HCT116 (cell line): Measurements from ENCODE around the gene BARD1. TPM values are rescaled to one million over a fixed set of nuclear protein-coding genes. Genes with fewer than 3 reads are reported as not detected.

Source experiments
- ATAC-seq: fragments of 200-7000 bp; cut with Tn5 transposase; 2 replicates; pipeline ENCODE4 v1.9.1; 2020; ENCODE audit warnings: mild to moderate bottlenecking, moderate library complexity
- BruUV-seq: library from RNA; stranded (reverse); fragments of 400-500 nt; replicated peaks from 2 replicates; lab custom pipeline; 2021; lab: Mats Ljungman, UMichigan
- CTCF ChIA-PET: fragments of 300-600 bp; sonication (Branson Sonifier 250); formaldehyde crosslinking; loops from one replicate; lab custom pipeline; 2021; ENCODE audit warnings: antibody characterized with exemption; lab: Charles Lee
- POLR2A ChIA-PET: fragments of 300-600, 350-600 bp; sonication (Branson Sonifier 250); formaldehyde crosslinking; loops from one replicate; lab custom pipeline; 2021; ENCODE audit warnings: antibody characterized with exemption; lab: Charles Lee
- RAD21 ChIA-PET, 2 experiments: fragments of 300-600 bp; sonication (Branson Sonifier 250); formaldehyde crosslinking; loops; one replicate each; lab custom pipeline; 2023; ENCODE audit warnings: low total read pairs in 2 of 2; ENCODE audit not compliant: uncharacterized antibody in 2 of 2, unreplicated experiment in 2 of 2, low non-redundant PET in 1 of 2; lab: Charles Lee
- DNase-seq: peaks from one replicate; pipeline ENCODE4 v3.0.0-alpha.2; 2010; ENCODE audit warnings: low read depth, low spot score
- H2AFZ ChIP-seq: fragments of 200-600 bp; shearing (Covaris generic), sonication (generic); 2 replicates; pipeline ENCODE4 v1.6.1; 2017; ENCODE audit warnings: low read depth, mixed run types, mixed read lengths, antibody characterized with exemption, low read length; ENCODE audit not compliant: poor library complexity, severe bottlenecking
- H3K27ac ChIP-seq: 2 replicates; pipeline ENCODE4 v1.5.1; 2012; ENCODE audit warnings: low read depth, low read length
- H3K27me3 ChIP-seq: fragments of 200-600 bp; sonication (generic); 2 replicates; pipeline ENCODE4 v1.6.1; 2016; ENCODE audit warnings: mixed run types, low read length, mixed read lengths; ENCODE audit not compliant: insufficient read depth
- H3K36me3 ChIP-seq, 2 experiments: fragments of 200-500 bp in 1 of 2; fragments of 200-600 bp in 1 of 2; sonication (Bioruptor generic) in 1 of 2; sonication (generic) in 1 of 2; 2 replicates each; pipeline versions ENCODE4 v1.5.1 to v1.6.1; 2014 to 2016; ENCODE audit warnings: low read length in 2 of 2, inconsistent platforms in 1 of 2, mixed read lengths in 1 of 2, mixed run types in 1 of 2; ENCODE audit not compliant: insufficient read depth in 2 of 2, control insufficient read depth in 1 of 2
- H3K4me1 ChIP-seq, 2 experiments: fragments of 200-600 bp in 1 of 2; sonication (generic) in 1 of 2; 2 replicates each; pipeline versions ENCODE4 v1.5.1 to v1.6.1; 2012 to 2017; ENCODE audit warnings: low read length in 2 of 2, inconsistent platforms in 1 of 2, mild to moderate bottlenecking in 1 of 2, mixed read lengths in 1 of 2, mixed run types in 1 of 2, moderate library complexity in 1 of 2; ENCODE audit not compliant: insufficient read depth in 2 of 2, control insufficient read depth in 1 of 2
- H3K4me2 ChIP-seq: fragments of 200-600 bp; sonication (generic); 2 replicates; pipeline ENCODE4 v1.6.1; 2017; ENCODE audit warnings: mixed run types, low read length, mixed read lengths
- H3K4me3 ChIP-seq, 2 experiments: fragments of 200-600 bp in 1 of 2; sonication (generic) in 1 of 2; replicated peaks in 1 of 2; 2 replicates each; pipeline ENCODE4 v1.5.1; 2011 to 2016; ENCODE audit warnings: low read length in 2 of 2, control low read depth in 1 of 2, low read depth in 1 of 2, mild to moderate bottlenecking in 1 of 2, mixed read lengths in 1 of 2, mixed run types in 1 of 2
- H3K79me2 ChIP-seq: fragments of 200-600 bp; sonication (generic); 2 replicates; pipeline ENCODE4 v1.6.1; 2017; ENCODE audit warnings: mild to moderate bottlenecking, mixed run types, low read length, moderate library complexity, mixed read lengths; ENCODE audit not compliant: insufficient read depth
- H3K9ac ChIP-seq: fragments of 200-600 bp; sonication (generic); 2 replicates; pipeline ENCODE4 v1.6.1; 2016; ENCODE audit warnings: low read length, mixed read lengths
- H3K9me2 ChIP-seq: fragments of 200-600 bp; sonication (generic), shearing (Covaris generic); 2 replicates; pipeline ENCODE4 v1.6.1; 2017; ENCODE audit warnings: mixed run types, mild to moderate bottlenecking, moderate library complexity; ENCODE audit not compliant: insufficient read depth
- H3K9me3 ChIP-seq, 2 experiments: fragments of 200-500 bp in 1 of 2; fragments of 200-600 bp in 1 of 2; sonication (Bioruptor generic) in 1 of 2; sonication (generic) in 1 of 2; 2 replicates each; pipeline ENCODE4 v1.6.1; 2014 to 2017; ENCODE audit warnings: low read length in 2 of 2, mixed read lengths in 2 of 2, inconsistent platforms in 1 of 2, low read depth in 1 of 2, mild to moderate bottlenecking in 1 of 2, mixed run types in 1 of 2, moderate library complexity in 1 of 2; ENCODE audit not compliant: control insufficient read depth in 1 of 2, insufficient read depth in 1 of 2
- H4K20me1 ChIP-seq: fragments of 200-600 bp; sonication (generic), shearing (Covaris generic); 2 replicates; pipeline ENCODE4 v1.6.1; 2017; ENCODE audit warnings: mixed run types, mild to moderate bottlenecking, moderate library complexity; ENCODE audit not compliant: insufficient read depth
- ATF3 ChIP-seq: IDR thresholded peaks from 2 replicates; pipeline ENCODE4 v1.6.1; 2012
- CBX3 ChIP-seq: IDR thresholded peaks from 2 replicates; pipeline ENCODE4 v1.6.1; 2012; ENCODE audit warnings: low read depth
- CEBPB ChIP-seq: IDR thresholded peaks from 2 replicates; pipeline ENCODE4 v1.6.1; 2012; ENCODE audit warnings: low read depth
- EGR1 ChIP-seq: IDR thresholded peaks from 2 replicates; pipeline ENCODE4 v1.6.1; 2012; ENCODE audit warnings: low read depth
- ELF1 ChIP-seq: IDR thresholded peaks from 2 replicates; pipeline ENCODE4 v1.6.1; 2012; ENCODE audit warnings: low read depth, borderline replicate concordance
- EZH2 ChIP-seq: fragments of 200-600 bp; sonication (generic); IDR thresholded peaks from 2 replicates; pipeline ENCODE4 v1.6.1; 2017; ENCODE audit warnings: antibody characterized with exemption, mixed run types
- EZH2phosphoT487 ChIP-seq: fragments of 200-600 bp; IDR thresholded peaks from 2 replicates; pipeline ENCODE4 v1.6.1; 2018; ENCODE audit warnings: antibody characterized with exemption, borderline replicate concordance
- FOSL1 ChIP-seq: IDR thresholded peaks from 2 replicates; pipeline ENCODE4 v1.6.1; 2012; ENCODE audit warnings: low read depth
- JUND ChIP-seq: IDR thresholded peaks from 2 replicates; pipeline ENCODE4 v1.6.1; 2012
- POLR2A ChIP-seq: IDR thresholded peaks from 2 replicates; pipeline ENCODE4 v1.7.0; 2011; ENCODE audit warnings: borderline replicate concordance; ENCODE audit not compliant: insufficient read depth, insufficient read length; ENCODE audit errors: extremely low read depth
- POLR2AphosphoS5 ChIP-seq: IDR thresholded peaks from 2 replicates; pipeline ENCODE4 v1.6.1; 2011; ENCODE audit warnings: mild to moderate bottlenecking, low read depth, low read length, moderate library complexity
- RAD21 ChIP-seq: IDR thresholded peaks from 2 replicates; pipeline ENCODE4 v1.6.1; 2012; ENCODE audit warnings: low read depth, mild to moderate bottlenecking
- SIN3A ChIP-seq: IDR thresholded peaks from 2 replicates; pipeline ENCODE4 v1.6.1; 2012; ENCODE audit warnings: low read depth
- SP1 ChIP-seq: IDR thresholded peaks from 2 replicates; pipeline ENCODE4 v1.6.1; 2012; ENCODE audit warnings: low read depth
- SRF ChIP-seq: IDR thresholded peaks from 2 replicates; pipeline ENCODE4 v1.6.1; 2012; ENCODE audit warnings: low read depth
- TCF7L2 ChIP-seq: IDR thresholded peaks from 2 replicates; pipeline ENCODE4 v1.7.0; 2011; ENCODE audit warnings: borderline replicate concordance, inconsistent platforms; ENCODE audit not compliant: insufficient read depth, insufficient read length; ENCODE audit errors: extremely low read depth
- YY1 ChIP-seq: IDR thresholded peaks from 2 replicates; pipeline ENCODE4 v1.6.1; 2011; ENCODE audit warnings: low read length, low read depth, moderate library complexity, mild to moderate bottlenecking; ENCODE audit not compliant: insufficient replicate concordance; ENCODE audit errors: extremely low read depth
- ZFX ChIP-seq: fragments of 450-650 bp; IDR thresholded peaks from 2 replicates; pipeline ENCODE4 v1.6.1; 2017
- ZNF274 ChIP-seq: fragments of 200-500 bp; sonication (Bioruptor generic); IDR thresholded peaks from 2 replicates; pipeline ENCODE4 v1.6.1; 2014; ENCODE audit warnings: mild to moderate bottlenecking, low read depth, low read length, inconsistent platforms
- intact Hi-C: fragments of 100-400 bp; cut with micrococcal nuclease; formaldehyde crosslinking; loops from 2 replicates; pipeline ENCODE4 v1.10.0; 2022
- total RNA-seq: library from RNA; stranded (reverse); gene quantifications from one replicate; pipeline ENCODE4 v1.2.1, GENCODE V29; 2021; ENCODE audit not compliant: unreplicated experiment
- TF ChIP-seq, protein P1 (sequence below): IDR thresholded peaks from 2 replicates; pipeline ENCODE4 v1.6.1; 2011; ENCODE audit warnings: mild to moderate bottlenecking, low read length, moderate library complexity; ENCODE audit not compliant: insufficient replicate concordance; ENCODE audit errors: extremely low read depth
- TF ChIP-seq, protein P2 (sequence below): IDR thresholded peaks from 2 replicates; pipeline ENCODE4 v1.6.1; 2012
- TF ChIP-seq, protein P3 (sequence below), 3 experiments: fragments of 200-600 bp in 1 of 3; sonication (generic) in 1 of 3; IDR thresholded peaks in 2 of 3; conservative IDR thresholded peaks in 1 of 3; 2 replicates each; pipeline ENCODE4 v1.5.1; 2012 to 2017; ENCODE audit warnings: low read depth in 2 of 3, low read length in 2 of 3, antibody characterized with exemption in 1 of 3, borderline replicate concordance in 1 of 3, control low read depth in 1 of 3, mild to moderate bottlenecking in 1 of 3, mixed read lengths in 1 of 3, mixed run types in 1 of 3, moderate library complexity in 1 of 3; ENCODE audit not compliant: insufficient read depth in 1 of 3

Gene BARD1
- total RNA-seq, 1 experiment from 2014 or later = 19.3 TPM

GRCh38 chr2:214809751-214810564, 475 bp upstream of the BARD1 start:
- BruUV-seq = no TSS peak
- peak; percentile 96 for ATAC-seq
- intact Hi-C loops = no loop called here
- peak; percentile 69; the same call in 1 of the 2 replicates for TF ChIP-seq SRF
- TF ChIP-seq RAD21 = no peak
- no peak; the same call in 1 of the 2 replicates for TF ChIP-seq SP1
- no peak for TF ChIP-seq EZH2
- no peak for TF ChIP-seq JUND
- TF ChIP-seq POLR2AphosphoS5 = peak; percentile 62
- TF ChIP-seq ELF1 = no peak
- no peak for TF ChIP-seq CBX3
- no peak for TF ChIP-seq CEBPB
- no peak for TF ChIP-seq SIN3A
- no peak for TF ChIP-seq ZNF274
- TF ChIP-seq, protein P1, sequence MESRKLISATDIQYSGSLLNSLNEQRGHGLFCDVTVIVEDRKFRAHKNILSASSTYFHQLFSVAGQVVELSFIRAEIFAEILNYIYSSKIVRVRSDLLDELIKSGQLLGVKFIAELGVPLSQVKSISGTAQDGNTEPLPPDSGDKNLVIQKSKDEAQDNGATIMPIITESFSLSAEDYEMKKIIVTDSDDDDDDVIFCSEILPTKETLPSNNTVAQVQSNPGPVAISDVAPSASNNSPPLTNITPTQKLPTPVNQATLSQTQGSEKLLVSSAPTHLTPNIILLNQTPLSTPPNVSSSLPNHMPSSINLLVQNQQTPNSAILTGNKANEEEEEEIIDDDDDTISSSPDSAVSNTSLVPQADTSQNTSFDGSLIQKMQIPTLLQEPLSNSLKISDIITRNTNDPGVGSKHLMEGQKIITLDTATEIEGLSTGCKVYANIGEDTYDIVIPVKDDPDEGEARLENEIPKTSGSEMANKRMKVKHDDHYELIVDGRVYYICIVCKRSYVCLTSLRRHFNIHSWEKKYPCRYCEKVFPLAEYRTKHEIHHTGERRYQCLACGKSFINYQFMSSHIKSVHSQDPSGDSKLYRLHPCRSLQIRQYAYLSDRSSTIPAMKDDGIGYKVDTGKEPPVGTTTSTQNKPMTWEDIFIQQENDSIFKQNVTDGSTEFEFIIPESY = no peak
- TF ChIP-seq POLR2A = no peak
- TF ChIP-seq FOSL1 = no peak
- TF ChIP-seq EZH2phosphoT487 = no peak
- no peak for TF ChIP-seq ATF3
- TF ChIP-seq TCF7L2 = no peak
- peak; percentile 43; the same call in 1 of the 2 replicates for TF ChIP-seq EGR1
- TF ChIP-seq ZFX = no peak
- TF ChIP-seq, protein P2, sequence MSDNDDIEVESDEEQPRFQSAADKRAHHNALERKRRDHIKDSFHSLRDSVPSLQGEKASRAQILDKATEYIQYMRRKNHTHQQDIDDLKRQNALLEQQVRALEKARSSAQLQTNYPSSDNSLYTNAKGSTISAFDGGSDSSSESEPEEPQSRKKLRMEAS = peak; percentile 83
- peak; percentile 16 for TF ChIP-seq YY1
- TF ChIP-seq, protein P3, sequence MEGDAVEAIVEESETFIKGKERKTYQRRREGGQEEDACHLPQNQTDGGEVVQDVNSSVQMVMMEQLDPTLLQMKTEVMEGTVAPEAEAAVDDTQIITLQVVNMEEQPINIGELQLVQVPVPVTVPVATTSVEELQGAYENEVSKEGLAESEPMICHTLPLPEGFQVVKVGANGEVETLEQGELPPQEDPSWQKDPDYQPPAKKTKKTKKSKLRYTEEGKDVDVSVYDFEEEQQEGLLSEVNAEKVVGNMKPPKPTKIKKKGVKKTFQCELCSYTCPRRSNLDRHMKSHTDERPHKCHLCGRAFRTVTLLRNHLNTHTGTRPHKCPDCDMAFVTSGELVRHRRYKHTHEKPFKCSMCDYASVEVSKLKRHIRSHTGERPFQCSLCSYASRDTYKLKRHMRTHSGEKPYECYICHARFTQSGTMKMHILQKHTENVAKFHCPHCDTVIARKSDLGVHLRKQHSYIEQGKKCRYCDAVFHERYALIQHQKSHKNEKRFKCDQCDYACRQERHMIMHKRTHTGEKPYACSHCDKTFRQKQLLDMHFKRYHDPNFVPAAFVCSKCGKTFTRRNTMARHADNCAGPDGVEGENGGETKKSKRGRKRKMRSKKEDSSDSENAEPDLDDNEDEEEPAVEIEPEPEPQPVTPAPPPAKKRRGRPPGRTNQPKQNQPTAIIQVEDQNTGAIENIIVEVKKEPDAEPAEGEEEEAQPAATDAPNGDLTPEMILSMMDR (IDR thresholded peaks at IDR 0.05 in 2 of 3, conservative IDR thresholded peaks at IDR 0.05 in 1 of 3; ENCODE audit: borderline replicate concordance in 1 of 3, insufficient read depth in 1 of 3, low read depth in 2 of 3, low read length in 2 of 3) = no peak

More at GRCh38 chr2:214809751-214810564, 475 bp upstream of the BARD1 start:
- Histone ChIP-seq H3K9me3 (no peaks in the 10 kb centered on the region), H3K9me2 (no peaks in the 10 kb centered on the region), H3K9ac (peak overlapping the region; percentile 92), H3K4me1 (peaks cover 3 to 20% of the 10 kb centered on the region in 2 experiments; a peak in 3 of 4 replicates), H4K20me1 (0 out of 2 replicates have a peak, but pooled peaks cover 3% of the 10 kb centered on the region), H3K27ac (no peak overlapping the region), H3K4me3 (peak overlapping the region; percentile 82 to 94), H2AFZ (peak overlapping the region; percentile 78), H3K4me2 (peak overlapping the region; percentile 86), H3K79me2 (peaks cover 42% of the 10 kb centered on the region), H3K27me3 (no peaks in the 10 kb centered on the region), H3K36me3 (peaks cover 0 to 5% of the 10 kb centered on the region in 2 experiments; a peak in 1 of 4 replicates)
- RAD21 ChIA-PET = no interaction called here
- DNase-seq = peak; percentile 95
- CTCF ChIA-PET = interaction anchor here (0.6 to 1.3 kb wide), 3 partner anchors 9 to 731 kb away, joined by 3 to 5 read pairs (median 3); no protein-coding TSS in a partner anchor
- POLR2A ChIA-PET = no interaction called here
